Chondrocyte (in vitro differentiated cells): ENCODE results near the gene HCN2. TPM values are rescaled to one million over a fixed set of nuclear protein-coding genes. Genes with fewer than 3 reads are reported as not detected.

Source experiments
- DNase-seq: peaks from one replicate; pipeline ENCODE4 v3.0.0; 2021; ENCODE audit warnings: mixed read lengths, low spot score
- H3K27ac Mint-ChIP-seq: one replicate; pipeline ENCODE4 v1.8.0; 2021; ENCODE audit warnings: mild to moderate bottlenecking, moderate library complexity, mixed read lengths; ENCODE audit not compliant: unreplicated experiment
- H3K27me3 Mint-ChIP-seq: 2 replicates; pipeline ENCODE4 v1.8.0; 2021; ENCODE audit warnings: low read depth, mixed read lengths
- H3K36me3 Mint-ChIP-seq: 2 replicates; pipeline ENCODE4 v1.8.0; 2021; ENCODE audit warnings: low read depth, mixed read lengths
- H3K4me1 Mint-ChIP-seq: 2 replicates; pipeline ENCODE4 v1.8.0; 2021; ENCODE audit warnings: low read depth, mild to moderate bottlenecking, mixed read lengths
- H3K4me3 Mint-ChIP-seq: one replicate; pipeline ENCODE4 v1.8.0; 2021; ENCODE audit warnings: mild to moderate bottlenecking, moderate library complexity, mixed read lengths; ENCODE audit not compliant: unreplicated experiment
- H3K9me3 Mint-ChIP-seq: 2 replicates; pipeline ENCODE4 v1.8.0; 2021; ENCODE audit warnings: low read depth, mixed read lengths
- total RNA-seq: library from RNA; stranded (reverse); gene quantifications from 3 replicates; pipeline ENCODE4 v1.2.1, GENCODE V29; 2021
- TF ChIP-seq, protein P1 (sequence below): fragments of 200-600 bp; sonication (generic); IDR thresholded peaks from 2 replicates; pipeline ENCODE4 v1.5.0; 2021; ENCODE audit warnings: antibody characterized with exemption, mild to moderate bottlenecking, moderate library complexity

Gene HCN2
- total RNA-seq, 1 donor from 2014 or later: 6.2 TPM

DNA sequence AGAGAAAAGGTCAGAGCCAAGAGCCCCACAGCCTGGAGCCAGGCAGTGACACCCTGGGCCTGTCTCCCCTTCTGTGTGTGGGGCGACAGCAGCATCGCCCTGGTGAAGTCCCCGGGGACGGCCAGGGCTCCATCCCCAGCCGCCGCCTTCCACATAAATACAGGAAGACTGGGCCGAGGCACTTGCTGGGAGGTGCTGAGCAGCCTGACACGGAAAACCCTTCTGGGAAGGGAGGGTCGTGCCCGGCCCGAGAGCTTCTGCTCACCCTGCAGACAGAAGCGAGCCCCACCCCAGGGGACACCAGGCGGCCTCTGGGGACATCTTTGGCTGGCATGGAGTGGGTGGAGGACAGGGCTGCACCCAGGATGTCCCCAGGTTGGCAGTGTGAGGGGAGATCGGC, 55.1 kb downstream of the HCN2 start:
- H3K27me3 Mint-ChIP-seq: no peaks in the 10 kb centered on the region
- H3K4me3 Mint-ChIP-seq: no peak overlapping the region
- H3K27ac Mint-ChIP-seq: no peak overlapping the region
- DNase-seq: no peak
- no peaks in the 10 kb centered on the region for H3K4me1 Mint-ChIP-seq
- no peaks in the 10 kb centered on the region for H3K9me3 Mint-ChIP-seq
- peaks cover 6% of the 10 kb centered on the region for H3K36me3 Mint-ChIP-seq
- TF ChIP-seq, protein P1, sequence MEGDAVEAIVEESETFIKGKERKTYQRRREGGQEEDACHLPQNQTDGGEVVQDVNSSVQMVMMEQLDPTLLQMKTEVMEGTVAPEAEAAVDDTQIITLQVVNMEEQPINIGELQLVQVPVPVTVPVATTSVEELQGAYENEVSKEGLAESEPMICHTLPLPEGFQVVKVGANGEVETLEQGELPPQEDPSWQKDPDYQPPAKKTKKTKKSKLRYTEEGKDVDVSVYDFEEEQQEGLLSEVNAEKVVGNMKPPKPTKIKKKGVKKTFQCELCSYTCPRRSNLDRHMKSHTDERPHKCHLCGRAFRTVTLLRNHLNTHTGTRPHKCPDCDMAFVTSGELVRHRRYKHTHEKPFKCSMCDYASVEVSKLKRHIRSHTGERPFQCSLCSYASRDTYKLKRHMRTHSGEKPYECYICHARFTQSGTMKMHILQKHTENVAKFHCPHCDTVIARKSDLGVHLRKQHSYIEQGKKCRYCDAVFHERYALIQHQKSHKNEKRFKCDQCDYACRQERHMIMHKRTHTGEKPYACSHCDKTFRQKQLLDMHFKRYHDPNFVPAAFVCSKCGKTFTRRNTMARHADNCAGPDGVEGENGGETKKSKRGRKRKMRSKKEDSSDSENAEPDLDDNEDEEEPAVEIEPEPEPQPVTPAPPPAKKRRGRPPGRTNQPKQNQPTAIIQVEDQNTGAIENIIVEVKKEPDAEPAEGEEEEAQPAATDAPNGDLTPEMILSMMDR: no peak

DNA sequence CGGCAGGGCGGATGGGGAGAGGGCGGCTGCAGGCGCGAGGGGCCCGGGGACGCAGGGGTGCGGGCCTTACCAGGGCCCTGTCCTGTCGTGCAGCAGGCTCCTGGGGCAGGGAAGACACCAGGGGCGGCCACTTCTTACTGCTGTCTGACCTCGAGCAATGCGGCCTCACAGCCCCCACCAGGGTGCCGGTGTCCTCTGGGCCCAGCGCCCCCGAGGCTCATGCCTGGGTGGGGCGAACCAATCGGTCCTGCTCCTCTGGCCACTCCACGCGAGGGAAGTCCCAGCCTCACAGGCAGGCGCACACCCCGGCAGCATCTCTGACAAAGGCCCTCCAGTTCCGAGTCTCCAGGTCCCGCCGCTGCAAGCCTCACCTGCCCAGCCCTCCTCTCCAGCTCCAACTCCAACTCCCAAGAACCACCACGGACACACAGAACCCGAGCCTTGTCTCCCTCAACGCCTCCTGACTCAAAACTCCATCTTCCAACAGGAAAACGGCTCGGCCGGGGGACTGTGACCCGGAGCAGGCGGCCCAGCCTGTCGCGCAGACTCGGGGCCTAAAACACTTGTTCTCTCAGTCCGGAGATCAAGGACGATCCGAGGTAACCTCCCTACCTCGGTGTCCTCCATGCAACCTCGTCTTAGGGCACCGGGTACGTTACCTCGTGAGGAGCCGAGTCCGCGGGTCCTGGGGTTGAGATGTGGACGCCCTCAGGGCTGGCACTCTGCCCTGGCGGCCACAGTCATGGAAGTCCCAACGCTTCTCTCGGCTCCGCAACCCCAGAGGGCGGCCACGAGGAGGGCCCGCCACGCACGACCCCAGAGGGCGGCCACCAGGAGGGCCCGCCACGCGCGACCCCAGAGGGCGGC, 56.5 kb downstream of the HCN2 start:
- no peaks in the 10 kb centered on the region for H3K27me3 Mint-ChIP-seq
- peak; percentile 90 for DNase-seq
- H3K36me3 Mint-ChIP-seq: peaks cover 8% of the 10 kb centered on the region
- TF ChIP-seq, protein P1: no peak
- no peak overlapping the region for H3K4me3 Mint-ChIP-seq
- H3K4me1 Mint-ChIP-seq: no peaks in the 10 kb centered on the region
- H3K27ac Mint-ChIP-seq: no peak overlapping the region
- H3K9me3 Mint-ChIP-seq: no peaks in the 10 kb centered on the region

DNA sequence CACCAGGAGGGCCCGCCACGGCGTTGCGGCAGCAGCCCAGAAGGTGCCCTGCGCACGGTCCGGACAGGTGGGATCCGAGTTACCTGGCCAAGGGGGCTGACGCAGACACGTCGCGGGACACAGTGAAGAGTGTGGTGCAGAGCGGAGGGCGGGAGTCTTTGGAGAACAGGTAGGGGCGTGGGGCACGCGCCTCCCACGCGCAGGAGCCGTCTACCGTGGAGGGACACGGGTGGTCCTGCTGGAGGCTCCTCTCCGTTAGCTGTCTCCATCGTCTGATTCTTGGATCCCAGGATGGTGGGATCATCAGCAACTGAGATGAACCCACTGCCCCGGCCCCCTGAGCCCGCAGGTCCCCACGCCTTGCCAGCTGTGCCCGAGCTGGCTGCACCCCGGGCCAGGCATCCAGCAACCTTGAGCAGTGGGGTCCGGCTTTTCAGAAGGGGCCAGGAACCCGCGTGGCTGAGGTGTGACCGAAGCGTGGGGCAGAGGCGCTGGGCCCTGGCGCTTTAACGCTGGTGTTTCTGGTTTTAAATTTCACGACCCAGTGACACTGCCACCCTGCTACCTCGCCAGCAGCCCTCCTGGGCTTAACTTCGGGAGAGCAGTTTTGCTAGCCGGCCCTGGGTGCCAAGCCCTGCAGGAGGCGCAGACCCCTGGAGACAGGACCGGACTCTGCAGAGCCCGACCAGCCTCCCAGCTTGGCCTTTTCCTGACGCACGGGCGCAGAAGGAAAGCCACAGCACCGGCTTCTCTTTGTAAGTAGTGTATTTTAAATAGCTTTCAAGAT, 57.3 kb downstream of the HCN2 start:
- Mint-ChIP-seq H3K9me3 (no peaks in the 10 kb centered on the region), H3K4me3 (no peak overlapping the region), H3K27ac (no peak overlapping the region), H3K4me1 (no peaks in the 10 kb centered on the region), H3K36me3 (peaks cover 8% of the 10 kb centered on the region), H3K27me3 (no peaks in the 10 kb centered on the region)
- TF ChIP-seq, protein P1: no peak
- peak; percentile 88 for DNase-seq

DNA sequence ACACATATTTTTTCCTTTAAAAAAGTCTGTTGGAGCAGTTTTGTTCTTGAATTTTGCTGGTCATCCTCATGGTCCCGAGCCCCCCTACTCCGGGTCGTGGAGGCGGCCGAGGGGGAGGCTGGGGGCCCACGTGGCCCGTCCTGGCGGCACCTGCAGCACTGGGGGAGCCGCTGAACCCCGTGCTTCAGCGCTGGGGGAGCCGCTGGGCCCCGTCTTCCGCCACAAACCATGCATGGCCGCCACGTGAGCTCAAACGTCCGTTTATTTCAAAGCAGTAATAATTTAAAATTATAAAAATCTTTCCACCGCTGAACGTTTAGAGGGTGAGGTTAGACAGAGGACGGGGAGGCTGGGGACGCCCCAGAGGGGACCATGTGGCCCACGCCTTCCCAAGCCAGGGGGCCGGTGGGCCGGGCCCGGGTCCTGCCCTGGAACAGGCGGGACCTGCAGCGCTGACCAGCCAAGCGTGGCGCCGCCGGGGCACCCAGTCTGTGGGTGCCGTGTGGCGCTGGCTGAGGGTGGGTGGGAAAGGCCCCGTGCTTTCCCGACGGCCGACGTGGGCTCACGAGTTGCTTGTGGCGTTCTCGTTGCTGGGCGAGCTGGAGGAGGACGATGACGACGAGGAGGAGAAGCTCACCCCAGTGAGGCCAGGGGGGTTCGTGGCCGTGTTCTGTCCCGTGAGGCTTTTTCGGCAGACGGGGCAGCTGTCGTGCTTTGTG, 58.0 kb downstream of the HCN2 start:
- Mint-ChIP-seq H3K9me3 (no peaks in the 10 kb centered on the region), H3K27me3 (no peaks in the 10 kb centered on the region), H3K4me1 (no peaks in the 10 kb centered on the region), H3K27ac (no peak overlapping the region), H3K4me3 (no peak overlapping the region), H3K36me3 (peaks cover 8% of the 10 kb centered on the region)
- DNase-seq: no peak
- TF ChIP-seq, protein P1: no peak

DNA sequence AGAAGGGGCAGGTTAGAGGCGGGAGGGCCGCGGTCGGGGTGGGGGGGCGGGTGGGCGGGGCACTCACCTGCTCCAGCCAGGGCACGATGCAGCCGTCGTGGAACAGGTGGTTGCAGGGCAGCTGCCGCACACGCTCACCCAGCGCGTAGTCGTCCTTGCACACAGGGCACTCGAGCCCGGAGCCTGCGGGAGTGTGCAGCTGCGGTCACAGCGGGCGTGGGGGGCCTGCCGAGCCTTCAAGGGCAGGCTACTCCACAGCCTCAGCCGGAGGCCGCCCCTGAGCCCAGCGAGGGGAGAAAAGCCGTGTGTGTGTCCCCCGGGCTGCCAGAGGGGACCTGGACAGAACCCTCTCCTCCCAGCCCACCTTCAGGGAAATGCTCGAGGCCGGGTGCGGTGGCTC, 58.6 kb downstream of the HCN2 start:
- Mint-ChIP-seq H3K36me3 (peaks cover 8% of the 10 kb centered on the region), H3K4me1 (no peaks in the 10 kb centered on the region), H3K4me3 (no peak overlapping the region), H3K9me3 (no peaks in the 10 kb centered on the region), H3K27ac (no peak overlapping the region), H3K27me3 (no peaks in the 10 kb centered on the region)
- DNase-seq: peak; percentile 88
- TF ChIP-seq, protein P1: no peak
